Tibial nerve (tissue), 3 donors: ENCODE measurements around the gene ARID3A.

Experiments
- POLR2A ChIP-seq, 2 donors: fragments of 450-650 bp; IDR thresholded peaks; one replicate each; pipeline ENCODE4 v1.6.1; 2017; ENCODE audit warnings: antibody characterized with exemption in 2 of 2, mild to moderate bottlenecking in 2 of 2, moderate library complexity in 2 of 2
- TF ChIP-seq, protein P1 (sequence below), 5 experiments: fragments of 200-600 bp in 3 of 5; fragments of 450-650 bp in 2 of 5; sonication (generic) in 3 of 5; IDR thresholded peaks; one replicate each; pipeline ENCODE4 v1.5.1; 2016 to 2019; ENCODE audit warnings: antibody characterized with exemption in 5 of 5, mild to moderate bottlenecking in 3 of 5, moderate library complexity in 2 of 5

DNA sequence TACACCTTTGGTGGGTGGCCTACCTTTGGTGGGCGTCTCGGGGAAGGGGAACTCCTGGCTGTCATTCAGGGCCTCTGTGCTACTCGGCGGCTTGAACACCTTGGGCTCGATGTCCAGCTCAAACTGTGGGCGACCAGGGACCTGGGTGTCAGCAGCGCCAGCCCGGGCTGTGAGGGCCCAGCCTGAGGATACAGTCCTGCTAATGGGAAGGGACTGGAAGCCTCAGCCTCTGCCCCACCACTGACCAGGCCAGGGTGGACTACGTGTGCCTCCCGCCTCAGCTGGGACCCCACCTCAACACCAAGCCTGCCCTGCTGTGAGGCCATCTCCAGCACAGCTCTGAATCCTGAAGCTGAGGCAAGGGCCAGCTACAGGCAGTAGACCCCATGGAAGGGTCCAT is 87.4 kb downstream of the ARID3A start:
- TF ChIP-seq, protein P1, sequence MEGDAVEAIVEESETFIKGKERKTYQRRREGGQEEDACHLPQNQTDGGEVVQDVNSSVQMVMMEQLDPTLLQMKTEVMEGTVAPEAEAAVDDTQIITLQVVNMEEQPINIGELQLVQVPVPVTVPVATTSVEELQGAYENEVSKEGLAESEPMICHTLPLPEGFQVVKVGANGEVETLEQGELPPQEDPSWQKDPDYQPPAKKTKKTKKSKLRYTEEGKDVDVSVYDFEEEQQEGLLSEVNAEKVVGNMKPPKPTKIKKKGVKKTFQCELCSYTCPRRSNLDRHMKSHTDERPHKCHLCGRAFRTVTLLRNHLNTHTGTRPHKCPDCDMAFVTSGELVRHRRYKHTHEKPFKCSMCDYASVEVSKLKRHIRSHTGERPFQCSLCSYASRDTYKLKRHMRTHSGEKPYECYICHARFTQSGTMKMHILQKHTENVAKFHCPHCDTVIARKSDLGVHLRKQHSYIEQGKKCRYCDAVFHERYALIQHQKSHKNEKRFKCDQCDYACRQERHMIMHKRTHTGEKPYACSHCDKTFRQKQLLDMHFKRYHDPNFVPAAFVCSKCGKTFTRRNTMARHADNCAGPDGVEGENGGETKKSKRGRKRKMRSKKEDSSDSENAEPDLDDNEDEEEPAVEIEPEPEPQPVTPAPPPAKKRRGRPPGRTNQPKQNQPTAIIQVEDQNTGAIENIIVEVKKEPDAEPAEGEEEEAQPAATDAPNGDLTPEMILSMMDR (IDR thresholded peaks at IDR 0.05), result no peak
- no peak for TF ChIP-seq POLR2A (IDR thresholded peaks at IDR 0.05)
